ENCODE measurements around the gene SIRT5. TPM values are rescaled to one million over a fixed set of nuclear protein-coding genes. Genes with fewer than 3 reads are reported as not detected.
A peak's percentile ranks its signal among the peaks of the same experiment; 100 is the strongest.

The SIRT5 gene
- total and polyA plus RNA-seq, 9 donors = 6.0 to 10.4 (median 8.6) TPM

DNA sequence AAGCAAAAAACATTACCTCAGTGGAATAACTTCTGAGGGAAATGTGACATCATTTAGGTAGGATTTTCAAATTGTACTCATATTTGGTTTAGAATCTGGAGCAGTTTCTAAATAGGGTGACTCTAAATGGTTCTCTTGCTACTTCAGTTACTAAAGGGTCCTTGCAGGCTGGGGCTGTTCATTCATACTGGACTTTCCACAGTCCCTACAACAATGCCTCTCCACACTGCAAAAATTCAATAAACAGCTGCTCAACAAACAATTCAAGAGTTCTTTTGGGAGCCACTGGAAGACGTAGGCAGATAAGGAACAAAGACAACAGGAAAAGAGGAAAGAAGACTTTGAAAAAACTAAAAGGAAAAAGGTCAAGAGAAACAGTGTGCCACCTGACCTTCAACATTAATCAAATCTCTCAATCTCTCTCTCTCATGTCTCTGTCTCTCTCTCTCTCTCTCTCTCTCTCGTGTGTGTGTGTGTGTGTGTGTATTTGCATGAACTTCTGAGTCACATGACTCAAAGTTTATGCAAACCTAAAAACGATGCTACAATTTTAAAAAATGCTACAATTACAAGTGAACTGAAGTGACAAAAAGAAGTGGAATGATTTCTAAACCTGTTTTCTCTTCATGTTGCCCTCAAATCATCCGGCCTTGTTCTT lies 55.2 kb downstream of the SIRT5 start:
- Histone ChIP-seq H3K27me3 (ENCODE audit: control insufficient read depth, insufficient read depth, low read length) (no peaks in the 10 kb centered on the region), H3K9me3 (replicated peaks; ENCODE audit: control insufficient read depth, low read depth, low read length) (no peaks in the 10 kb centered on the region), H3K36me3 (ENCODE audit: control insufficient read depth, insufficient read depth, low read length) (peaks cover 24% of the 10 kb centered on the region), H3K27ac (ENCODE audit: low read length) (no peak overlapping the region), H3K4me1 (ENCODE audit: control insufficient read depth, insufficient read depth, low read length) (no peaks in the 10 kb centered on the region), H3K4me3 (ENCODE audit: low read length) (no peak overlapping the region)
- WGBS (ENCODE audit: insufficient coverage) = no CpG with 5 or more reads among the region's 4 CpGs
- DNase-seq = no peak

DNA sequence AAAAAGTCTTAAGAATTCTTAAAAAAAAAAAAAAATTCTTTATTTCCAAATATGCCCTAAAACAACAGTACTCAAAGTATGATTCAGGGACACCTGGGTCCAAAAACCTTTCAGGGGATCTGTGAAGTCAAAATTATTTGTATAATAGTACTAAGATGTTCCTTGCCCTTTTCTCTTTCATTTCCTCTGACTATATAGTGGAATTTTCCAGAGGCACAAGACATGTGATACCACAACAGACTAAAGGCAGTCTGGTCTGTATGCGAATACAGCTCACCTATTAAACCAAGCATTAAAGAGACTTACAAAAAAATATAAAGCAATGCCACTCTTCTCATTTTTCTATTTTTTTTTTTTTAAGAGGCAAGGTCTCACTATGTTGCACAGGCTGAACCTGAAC lies 56.1 kb downstream of the SIRT5 start:
- H3K4me1 ChIP-seq (ENCODE audit: control insufficient read depth, insufficient read depth, low read length) = no peaks in the 10 kb centered on the region
- no peak overlapping the region for H3K27ac ChIP-seq (ENCODE audit: low read length)
- H3K4me3 ChIP-seq (ENCODE audit: low read length) = no peak overlapping the region
- no peaks in the 10 kb centered on the region for H3K27me3 ChIP-seq (ENCODE audit: control insufficient read depth, insufficient read depth, low read length)
- H3K9me3 ChIP-seq (replicated peaks; ENCODE audit: control insufficient read depth, low read depth, low read length) = no peaks in the 10 kb centered on the region
- H3K36me3 ChIP-seq (ENCODE audit: control insufficient read depth, insufficient read depth, low read length) = peaks cover 16% of the 10 kb centered on the region
- no peak for DNase-seq
- no CpG with 5 or more reads among the region's 1 CpG for WGBS (ENCODE audit: insufficient coverage)

DNA sequence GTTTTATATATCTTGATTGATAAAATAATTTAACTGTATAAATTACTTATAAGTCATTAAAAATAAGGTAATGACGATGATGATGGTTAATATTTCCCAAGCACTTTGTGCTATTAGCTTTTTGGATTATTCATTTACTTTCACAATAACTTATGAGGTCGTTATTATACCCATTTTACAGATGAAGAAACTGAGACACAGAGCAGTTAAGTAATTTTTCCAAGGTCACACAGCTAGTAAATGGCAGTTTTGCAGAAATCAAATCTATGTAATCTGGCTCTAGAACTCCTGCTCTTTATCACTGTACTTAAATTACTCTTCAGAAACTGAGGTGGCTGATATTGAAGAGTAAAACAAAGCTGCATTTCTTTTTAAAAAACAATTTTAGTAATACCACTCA lies 58.9 kb downstream of the SIRT5 start:
- no CpG with 5 or more reads among the region's 2 CpGs for WGBS (ENCODE audit: insufficient coverage)
- no peak overlapping the region for H3K4me3 ChIP-seq (ENCODE audit: low read length)
- no peak for DNase-seq
- no peaks in the 10 kb centered on the region for H3K4me1 ChIP-seq (ENCODE audit: control insufficient read depth, insufficient read depth, low read length)
- H3K36me3 ChIP-seq (ENCODE audit: control insufficient read depth, insufficient read depth, low read length) = peaks cover 14% of the 10 kb centered on the region
- no peak overlapping the region for H3K27ac ChIP-seq (ENCODE audit: low read length)
- H3K27me3 ChIP-seq (ENCODE audit: control insufficient read depth, insufficient read depth, low read length) = no peaks in the 10 kb centered on the region
- H3K9me3 ChIP-seq (replicated peaks; ENCODE audit: control insufficient read depth, low read depth, low read length) = no peaks in the 10 kb centered on the region

DNA sequence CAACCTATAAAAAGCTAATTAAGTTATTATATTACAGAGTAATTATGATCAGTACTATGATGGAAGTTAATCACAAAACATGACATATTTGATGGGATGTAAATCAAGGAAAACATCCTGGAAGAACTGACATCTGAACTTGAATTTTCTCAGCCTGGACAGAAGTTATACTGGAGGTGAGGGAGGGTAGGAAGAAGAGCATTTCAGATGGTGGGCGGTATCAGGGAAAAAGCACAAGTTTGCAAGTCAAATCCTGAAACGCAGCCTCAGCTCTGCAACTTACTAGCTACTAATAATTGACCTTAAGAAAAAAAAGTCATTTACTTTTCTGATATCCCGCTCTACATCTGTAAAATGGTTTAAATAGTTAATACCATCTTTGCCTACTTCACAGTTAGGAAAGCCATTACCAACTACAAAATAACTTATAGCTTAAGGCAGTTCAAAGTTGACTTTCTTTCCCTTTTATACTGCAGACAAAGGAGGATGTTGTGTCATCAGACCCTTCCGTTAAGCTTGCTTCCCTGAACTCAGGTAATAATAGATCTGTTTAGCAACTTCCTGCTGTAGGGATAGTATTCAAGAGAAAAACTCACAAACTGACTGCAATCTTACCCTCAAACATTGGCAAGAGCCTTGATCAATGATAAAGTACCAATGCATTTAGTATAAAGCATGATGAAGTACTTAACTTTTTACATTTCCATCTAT lies 61.7 kb downstream of the SIRT5 start:
- H3K36me3 ChIP-seq (ENCODE audit: control insufficient read depth, insufficient read depth, low read length) = peaks cover 12% of the 10 kb centered on the region
- WGBS (ENCODE audit: insufficient coverage) = no CpG with 5 or more reads among the region's 4 CpGs
- DNase-seq = no peak
- H3K27me3 ChIP-seq (ENCODE audit: control insufficient read depth, insufficient read depth, low read length) = no peaks in the 10 kb centered on the region
- no peak overlapping the region for H3K4me3 ChIP-seq (ENCODE audit: low read length)
- peak overlapping the region; percentile 37 for H3K27ac ChIP-seq (ENCODE audit: low read length)
- H3K4me1 ChIP-seq (ENCODE audit: control insufficient read depth, insufficient read depth, low read length) = no peaks in the 10 kb centered on the region
- H3K9me3 ChIP-seq (replicated peaks; ENCODE audit: control insufficient read depth, low read depth, low read length) = no peaks in the 10 kb centered on the region

DNA sequence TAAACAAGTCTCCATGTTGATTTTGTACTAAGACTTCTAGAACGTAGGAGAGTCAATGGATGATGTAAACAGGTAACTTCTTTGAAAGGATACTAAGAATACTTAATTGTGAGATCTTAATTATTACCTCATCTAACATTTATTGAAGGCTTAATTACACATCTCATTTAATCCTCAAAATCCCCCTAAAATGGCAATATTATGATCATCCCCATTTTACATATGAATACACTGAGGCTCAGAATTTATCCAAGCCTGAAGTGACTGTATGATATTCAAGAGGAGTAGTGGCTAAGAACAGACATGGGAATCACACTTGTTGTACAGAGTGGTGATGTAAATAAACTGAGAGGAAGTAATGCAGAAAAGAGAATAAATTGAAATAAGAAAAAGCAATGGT lies 63.6 kb downstream of the SIRT5 start:
- no peaks in the 10 kb centered on the region for H3K27me3 ChIP-seq (ENCODE audit: control insufficient read depth, insufficient read depth, low read length)
- no peak overlapping the region for H3K4me3 ChIP-seq (ENCODE audit: low read length)
- no peak overlapping the region for H3K27ac ChIP-seq (ENCODE audit: low read length)
- no peaks in the 10 kb centered on the region for H3K9me3 ChIP-seq (replicated peaks; ENCODE audit: control insufficient read depth, low read depth, low read length)
- DNase-seq = no peak
- H3K4me1 ChIP-seq (ENCODE audit: control insufficient read depth, insufficient read depth, low read length) = no peaks in the 10 kb centered on the region
- no CpG with 5 or more reads among the region's 1 CpG for WGBS (ENCODE audit: insufficient coverage)
- H3K36me3 ChIP-seq (ENCODE audit: control insufficient read depth, insufficient read depth, low read length) = peaks cover 5% of the 10 kb centered on the region

DNA sequence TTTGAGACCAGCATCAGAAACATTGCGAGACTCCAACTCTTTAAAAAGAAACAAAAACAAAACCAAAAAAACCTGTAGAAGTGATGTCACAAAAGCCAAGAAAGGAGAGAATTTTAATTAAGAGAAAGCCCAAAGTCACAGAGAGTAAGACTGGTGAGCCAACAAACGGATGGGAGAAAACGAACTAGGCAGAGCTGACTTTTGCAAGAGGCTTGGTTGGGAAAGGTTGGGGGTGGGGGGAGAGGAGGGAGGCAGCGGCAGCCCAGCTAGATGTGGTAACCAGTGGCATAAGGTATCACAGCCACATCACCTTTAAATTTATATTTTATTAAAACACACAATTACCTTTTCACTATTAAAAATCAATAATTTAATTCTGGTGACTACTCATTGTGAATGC lies 64.2 kb downstream of the SIRT5 start:
- Histone ChIP-seq H3K27ac (ENCODE audit: low read length) (no peak overlapping the region), H3K36me3 (ENCODE audit: control insufficient read depth, insufficient read depth, low read length) (peaks cover 5% of the 10 kb centered on the region)
- WGBS (ENCODE audit: insufficient coverage) = 79% methylated on average over 2 of the region's 4 CpGs

DNA sequence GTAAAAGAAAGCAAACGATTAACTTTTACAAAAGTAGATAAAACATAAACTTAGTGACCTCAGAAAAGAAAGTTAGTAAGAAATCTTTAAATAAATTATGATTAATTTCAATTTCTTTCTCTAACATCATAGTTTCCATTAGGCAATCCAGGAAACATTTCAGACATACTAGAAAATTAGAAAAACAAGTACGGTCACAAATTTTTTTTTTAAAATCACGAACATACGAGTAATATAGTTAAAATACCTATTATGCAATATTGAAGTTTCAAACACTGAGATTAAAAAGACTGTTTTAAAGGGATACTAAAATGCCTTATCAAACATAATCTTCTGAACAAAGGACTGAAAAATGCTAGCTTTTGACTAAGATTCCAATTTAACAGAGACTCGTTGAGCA lies 66.9 kb downstream of the SIRT5 start:
- H3K4me3 ChIP-seq (ENCODE audit: low read length) = no peak overlapping the region
- no peak overlapping the region for H3K27ac ChIP-seq (ENCODE audit: low read length)
- peaks cover 6% of the 10 kb centered on the region for H3K36me3 ChIP-seq (ENCODE audit: control insufficient read depth, insufficient read depth, low read length)
- WGBS (ENCODE audit: insufficient coverage) = no CpG with 5 or more reads among the region's 5 CpGs
- H3K27me3 ChIP-seq (ENCODE audit: control insufficient read depth, insufficient read depth, low read length) = no peaks in the 10 kb centered on the region
- no peaks in the 10 kb centered on the region for H3K9me3 ChIP-seq (replicated peaks; ENCODE audit: control insufficient read depth, low read depth, low read length)
- no peaks in the 10 kb centered on the region for H3K4me1 ChIP-seq (ENCODE audit: control insufficient read depth, insufficient read depth, low read length)
- peak; percentile 44 for DNase-seq

More for the DNA sequence above, 64.2 kb downstream of the SIRT5 start:
- DNase-seq = no peak
- Histone ChIP-seq H3K4me1 (ENCODE audit: control insufficient read depth, insufficient read depth, low read length) (no peaks in the 10 kb centered on the region), H3K9me3 (replicated peaks; ENCODE audit: control insufficient read depth, low read depth, low read length) (no peaks in the 10 kb centered on the region), H3K4me3 (ENCODE audit: low read length) (no peak overlapping the region), H3K27me3 (ENCODE audit: control insufficient read depth, insufficient read depth, low read length) (no peaks in the 10 kb centered on the region)

DNA sequence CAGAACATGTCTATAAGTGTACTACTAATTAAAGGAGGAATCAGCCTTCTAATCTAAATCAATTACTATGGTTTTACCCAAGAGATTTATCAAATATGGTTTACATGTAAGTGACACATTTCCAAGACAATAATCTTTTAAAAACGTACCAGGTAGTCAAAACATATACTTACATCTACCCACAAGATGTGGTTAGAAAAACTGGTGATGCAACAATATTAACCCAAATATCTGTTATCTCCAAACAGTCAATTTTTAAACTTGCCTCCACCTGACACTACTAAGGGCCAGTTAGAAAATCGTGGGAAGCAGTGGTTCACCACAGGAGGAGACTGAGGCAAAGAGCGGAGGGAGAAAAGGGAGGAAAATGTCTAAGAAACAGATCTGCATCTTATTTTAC lies 68.7 kb downstream of the SIRT5 start:
- no peak overlapping the region for H3K4me3 ChIP-seq (ENCODE audit: low read length)
- no CpG with 5 or more reads among the region's 3 CpGs for WGBS (ENCODE audit: insufficient coverage)
- H3K9me3 ChIP-seq (replicated peaks; ENCODE audit: control insufficient read depth, low read depth, low read length) = no peaks in the 10 kb centered on the region
- no peak overlapping the region for H3K27ac ChIP-seq (ENCODE audit: low read length)
- H3K27me3 ChIP-seq (ENCODE audit: control insufficient read depth, insufficient read depth, low read length) = no peaks in the 10 kb centered on the region
- no peaks in the 10 kb centered on the region for H3K4me1 ChIP-seq (ENCODE audit: control insufficient read depth, insufficient read depth, low read length)
- H3K36me3 ChIP-seq (ENCODE audit: control insufficient read depth, insufficient read depth, low read length) = peaks cover 6% of the 10 kb centered on the region
- DNase-seq = no peak

DNA sequence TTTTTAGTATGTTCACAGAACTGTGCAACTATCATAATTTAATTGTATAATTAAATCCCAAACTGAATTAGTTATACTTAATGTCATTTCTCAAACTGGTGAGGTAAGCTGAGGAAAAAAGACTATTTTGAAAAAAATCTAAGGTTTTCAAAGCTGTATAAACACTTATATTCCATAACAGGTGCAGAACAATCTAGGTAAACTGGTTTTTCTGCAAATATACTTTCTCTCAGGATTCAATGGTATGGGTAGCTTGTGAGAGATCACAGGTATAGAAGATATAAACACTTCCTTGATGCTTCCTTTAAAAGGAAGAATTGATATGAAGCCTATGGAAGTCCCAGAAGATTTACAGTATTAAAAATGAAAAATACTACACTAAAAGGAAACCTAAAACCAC lies 74.4 kb downstream of the SIRT5 start:
- no peak overlapping the region for H3K4me3 ChIP-seq (ENCODE audit: low read length)
- no peak for DNase-seq
- H3K9me3 ChIP-seq (replicated peaks; ENCODE audit: control insufficient read depth, low read depth, low read length) = no peaks in the 10 kb centered on the region
- H3K4me1 ChIP-seq (ENCODE audit: control insufficient read depth, insufficient read depth, low read length) = no peaks in the 10 kb centered on the region
- H3K27ac ChIP-seq (ENCODE audit: low read length) = no peak overlapping the region
- no peaks in the 10 kb centered on the region for H3K27me3 ChIP-seq (ENCODE audit: control insufficient read depth, insufficient read depth, low read length)
- H3K36me3 ChIP-seq (ENCODE audit: control insufficient read depth, insufficient read depth, low read length) = peaks cover 4% of the 10 kb centered on the region

DNA sequence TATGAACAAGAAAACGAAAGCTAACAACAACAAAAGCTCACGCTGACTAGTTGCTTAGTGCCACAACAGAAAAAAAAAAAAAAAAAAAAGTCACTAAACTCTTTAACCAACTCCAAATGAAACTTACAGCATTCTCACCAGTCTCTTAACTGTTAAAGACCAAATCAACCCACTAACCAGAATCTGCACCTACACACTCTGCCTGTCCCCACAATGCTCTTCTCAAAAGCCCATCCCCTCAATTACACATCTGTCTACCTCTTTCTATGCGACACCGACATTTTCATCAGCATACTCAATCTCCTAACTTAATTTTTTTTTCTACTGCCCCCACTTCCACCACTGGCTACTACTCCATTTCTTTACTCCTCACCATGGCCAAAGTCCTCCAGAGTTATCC lies 75.0 kb downstream of the SIRT5 start:
- H3K27ac ChIP-seq (ENCODE audit: low read length) = no peak overlapping the region
- no peaks in the 10 kb centered on the region for H3K27me3 ChIP-seq (ENCODE audit: control insufficient read depth, insufficient read depth, low read length)
- no peaks in the 10 kb centered on the region for H3K9me3 ChIP-seq (replicated peaks; ENCODE audit: control insufficient read depth, low read depth, low read length)
- peaks cover 3% of the 10 kb centered on the region for H3K36me3 ChIP-seq (ENCODE audit: control insufficient read depth, insufficient read depth, low read length)
- no peak overlapping the region for H3K4me3 ChIP-seq (ENCODE audit: low read length)
- WGBS (ENCODE audit: insufficient coverage) = 99% methylated on average over 4 of the region's 4 CpGs
- H3K4me1 ChIP-seq (ENCODE audit: control insufficient read depth, insufficient read depth, low read length) = no peaks in the 10 kb centered on the region
- no peak for DNase-seq
